ENCODE data around the gene IQGAP3.

The IQGAP3 gene

GRCh38 chr1:156496211-156496761 lies 76.1 kb downstream of the IQGAP3 start:
- DNase-seq (ENCODE audit: low read depth): no peak

GRCh38 chr1:156495401-156496140 lies 76.8 kb downstream of the IQGAP3 start:
- DNase-seq (ENCODE audit: low read depth): no peak

DNA sequence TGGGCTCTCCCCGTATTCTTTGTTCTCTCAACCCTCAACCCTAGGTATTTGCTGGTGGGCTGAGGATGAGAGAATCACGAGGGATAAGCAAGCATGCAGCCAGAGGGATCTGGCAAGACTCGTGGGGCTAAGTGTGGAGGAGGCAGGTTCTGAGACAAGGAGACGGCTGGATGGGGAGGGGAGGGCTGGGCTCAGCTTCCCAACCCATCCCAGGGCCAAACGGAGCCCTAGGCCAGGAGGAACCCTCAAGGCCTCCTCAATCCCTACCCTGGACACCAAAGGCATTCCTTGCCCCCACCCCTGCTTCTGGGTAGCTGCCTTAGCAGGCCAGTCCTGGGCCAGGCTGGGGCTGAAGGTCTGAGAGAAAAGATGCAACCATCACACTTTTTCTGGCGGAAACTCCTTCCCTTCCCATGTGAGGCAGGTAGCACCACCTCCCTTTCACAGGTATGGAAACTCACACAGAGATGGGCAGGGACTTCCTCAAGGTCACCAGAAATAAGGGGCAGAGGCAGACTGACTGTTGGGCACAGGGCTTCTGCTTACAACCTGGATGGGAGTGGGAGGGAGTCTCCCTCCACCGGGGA lies 78.0 kb downstream of the IQGAP3 start:
- no peak for DNase-seq (ENCODE audit: low read depth)

DNA sequence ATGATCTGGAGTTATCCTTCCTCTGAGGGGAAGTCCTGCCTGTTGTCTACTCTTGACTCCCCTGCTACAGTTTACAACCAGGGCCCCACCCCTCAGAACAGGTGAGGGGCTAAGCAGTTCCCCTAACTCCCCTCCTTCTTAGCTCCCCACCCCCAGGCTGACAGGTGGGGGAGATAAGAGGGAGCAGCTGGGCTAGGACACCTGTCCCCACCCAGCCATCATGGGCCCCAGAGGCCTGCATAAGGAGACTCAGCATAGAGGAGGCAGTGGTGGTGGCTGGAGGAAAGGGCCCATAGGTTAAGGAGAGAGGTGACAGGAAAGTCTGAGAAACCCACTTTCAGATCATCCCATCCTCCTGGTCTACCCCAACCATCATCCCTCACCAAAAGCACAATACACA lies 78.6 kb downstream of the IQGAP3 start:
- no peak for DNase-seq (ENCODE audit: low read depth)

DNA sequence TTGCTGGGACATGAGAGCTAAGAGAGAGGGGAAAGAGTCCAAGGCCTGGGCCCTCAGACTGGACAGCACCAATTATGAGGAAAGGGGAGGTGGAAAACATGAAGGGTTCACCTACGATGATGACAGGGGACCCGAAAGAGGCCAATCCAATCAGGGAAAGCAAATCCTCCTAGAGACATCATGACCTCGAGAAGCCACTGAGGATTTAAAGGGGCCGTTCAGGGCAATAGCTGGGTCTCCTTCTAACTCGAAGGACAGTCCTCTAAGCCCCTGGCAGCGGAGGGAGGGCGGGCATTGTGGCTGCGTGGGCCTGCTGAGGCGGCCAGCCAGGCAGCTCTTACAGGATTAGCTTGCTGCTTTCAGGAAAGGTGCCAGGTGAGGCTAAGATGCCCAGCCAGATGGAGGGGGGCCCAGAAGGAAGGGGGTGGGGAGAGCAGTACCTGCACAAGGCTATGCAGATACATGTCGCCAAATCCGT lies 79.2 kb downstream of the IQGAP3 start:
- DNase-seq (ENCODE audit: low read depth): no peak

DNA sequence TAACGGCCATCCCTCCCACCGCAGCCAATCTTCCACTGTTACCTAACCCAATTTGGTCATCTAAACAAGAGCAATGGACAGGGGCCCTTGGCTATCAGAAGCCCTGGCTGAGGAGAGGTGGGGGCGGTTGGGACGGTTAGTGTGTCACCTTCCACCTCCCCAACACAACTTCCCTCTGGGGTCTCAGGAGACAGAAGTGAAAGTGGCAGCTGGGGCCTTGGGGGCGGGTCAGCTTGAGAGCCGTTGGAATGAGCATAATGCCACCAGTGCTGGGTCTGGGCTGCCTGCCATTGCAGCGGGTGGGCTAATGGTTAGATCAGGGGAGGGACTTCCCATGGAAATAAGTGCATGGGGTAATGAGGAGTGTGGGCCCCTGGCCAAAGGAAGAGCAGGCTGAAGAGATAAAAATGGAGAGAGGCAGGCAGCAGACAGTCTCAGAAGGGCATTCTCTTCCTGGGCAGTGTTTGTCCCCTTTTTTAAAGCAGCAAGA lies 79.7 kb downstream of the IQGAP3 start:
- DNase-seq (ENCODE audit: low read depth): no peak

GRCh38 chr1:156492013-156492590 lies 80.3 kb downstream of the IQGAP3 start:
- no peak for DNase-seq (ENCODE audit: low read depth)

DNA sequence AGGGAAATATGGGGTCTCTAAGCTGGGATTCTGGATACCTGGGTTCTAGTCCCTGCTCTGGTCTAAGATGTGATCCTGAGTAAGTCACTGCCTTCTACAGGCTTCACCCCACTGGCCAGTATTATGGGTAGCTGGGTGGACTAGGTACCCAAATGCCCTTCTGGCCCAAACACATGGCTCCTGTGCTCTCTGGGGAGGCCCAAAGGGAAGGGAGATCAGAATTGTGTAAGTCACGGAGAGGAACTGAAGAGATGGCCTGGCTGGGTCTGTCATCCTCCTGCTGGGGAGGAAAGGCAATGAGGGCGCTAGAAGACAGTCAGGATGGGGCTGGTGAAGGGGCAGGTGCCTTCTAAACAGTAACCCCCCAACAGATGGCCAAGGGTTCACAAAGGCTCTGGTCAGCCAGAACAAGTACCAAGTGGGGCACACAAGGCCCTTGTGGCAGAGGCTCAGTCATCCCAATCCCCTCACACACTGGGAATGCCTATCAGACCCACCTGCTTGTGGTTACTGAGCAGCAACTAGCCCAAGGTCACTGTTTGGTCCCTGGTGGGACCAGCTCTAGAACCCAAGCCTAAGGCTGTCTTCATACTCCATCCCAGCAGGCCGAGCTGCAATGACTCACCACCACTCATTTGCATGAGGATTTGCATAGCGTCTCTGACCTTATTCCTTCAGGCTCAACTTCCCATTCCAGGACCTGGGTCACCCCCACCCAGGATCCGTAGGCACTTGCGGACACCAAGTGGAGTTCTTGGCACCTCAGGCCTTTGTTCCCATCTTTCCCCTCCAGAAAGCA lies 81.0 kb downstream of the IQGAP3 start:
- no peak for DNase-seq (ENCODE audit: low read depth)

GRCh38 chr1:156490401-156491032 lies 81.8 kb downstream of the IQGAP3 start:
- DNase-seq (ENCODE audit: low read depth): no peak

- DNase-seq (ENCODE audit: low read depth): no peak
These were observed 82.5 kb downstream of the IQGAP3 start for GRCh38 chr1:156489935-156490293.

DNA sequence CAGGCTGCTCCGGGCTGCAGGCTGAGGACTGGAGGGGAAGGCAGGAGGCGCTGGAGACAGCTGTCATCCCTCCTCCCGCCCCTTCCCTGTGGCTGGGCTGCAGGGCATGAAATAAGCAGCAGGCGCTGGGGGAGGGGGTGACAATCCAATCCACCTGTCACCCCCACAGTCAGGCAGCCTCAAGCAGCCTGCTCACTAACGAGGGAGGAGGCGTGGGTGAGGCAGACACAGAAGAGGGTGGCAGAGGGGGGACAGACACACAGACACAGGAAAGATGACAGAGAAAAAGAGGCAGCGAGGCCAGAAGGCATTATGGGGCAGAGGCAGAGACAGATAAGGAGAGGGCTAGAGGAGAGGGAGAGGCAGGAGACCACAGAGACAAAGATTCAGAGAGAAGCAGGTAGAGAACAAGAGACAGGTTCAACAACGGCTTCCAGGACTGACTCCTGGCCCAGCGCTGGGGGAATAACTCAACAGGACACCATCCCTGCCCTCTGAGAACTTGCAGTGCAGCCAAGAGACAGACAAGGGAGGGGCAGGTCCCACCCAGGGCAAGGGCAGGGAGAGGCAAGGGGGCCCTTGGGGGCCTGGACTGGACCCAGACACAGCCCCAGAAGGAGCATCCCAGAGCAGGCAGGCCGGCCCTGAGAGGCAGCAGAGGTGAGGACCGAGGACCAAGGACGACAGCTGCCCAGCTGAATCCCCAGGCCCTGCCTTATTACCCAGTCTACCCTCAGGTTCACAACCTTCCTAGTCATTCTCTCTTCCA lies 83.0 kb downstream of the IQGAP3 start:
- DNase-seq (ENCODE audit: low read depth): no peak

- DNase-seq (ENCODE audit: low read depth): no peak
These were observed 83.7 kb downstream of the IQGAP3 start for GRCh38 chr1:156488566-156489165.

DNA sequence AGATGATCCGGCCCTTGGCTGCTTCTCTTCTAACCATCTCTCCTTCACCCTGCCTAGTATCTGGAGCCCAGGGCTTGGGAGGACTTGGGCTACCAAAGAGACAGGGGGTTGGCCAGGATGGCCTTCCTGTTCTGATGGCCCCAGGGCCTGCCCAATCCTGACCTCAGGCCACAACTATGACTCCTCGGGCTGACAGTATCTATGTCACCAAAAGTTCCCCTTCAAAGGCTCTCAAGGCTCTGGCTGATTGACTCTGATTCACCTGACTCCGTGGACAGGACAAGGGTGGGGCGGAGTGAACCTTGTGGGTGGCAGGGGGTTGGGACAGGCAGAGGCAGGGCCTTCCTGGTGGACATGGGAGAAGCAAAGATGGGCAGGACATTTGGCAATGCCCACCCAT lies 84.5 kb downstream of the IQGAP3 start:
- no peak for DNase-seq (ENCODE audit: low read depth)

DNA sequence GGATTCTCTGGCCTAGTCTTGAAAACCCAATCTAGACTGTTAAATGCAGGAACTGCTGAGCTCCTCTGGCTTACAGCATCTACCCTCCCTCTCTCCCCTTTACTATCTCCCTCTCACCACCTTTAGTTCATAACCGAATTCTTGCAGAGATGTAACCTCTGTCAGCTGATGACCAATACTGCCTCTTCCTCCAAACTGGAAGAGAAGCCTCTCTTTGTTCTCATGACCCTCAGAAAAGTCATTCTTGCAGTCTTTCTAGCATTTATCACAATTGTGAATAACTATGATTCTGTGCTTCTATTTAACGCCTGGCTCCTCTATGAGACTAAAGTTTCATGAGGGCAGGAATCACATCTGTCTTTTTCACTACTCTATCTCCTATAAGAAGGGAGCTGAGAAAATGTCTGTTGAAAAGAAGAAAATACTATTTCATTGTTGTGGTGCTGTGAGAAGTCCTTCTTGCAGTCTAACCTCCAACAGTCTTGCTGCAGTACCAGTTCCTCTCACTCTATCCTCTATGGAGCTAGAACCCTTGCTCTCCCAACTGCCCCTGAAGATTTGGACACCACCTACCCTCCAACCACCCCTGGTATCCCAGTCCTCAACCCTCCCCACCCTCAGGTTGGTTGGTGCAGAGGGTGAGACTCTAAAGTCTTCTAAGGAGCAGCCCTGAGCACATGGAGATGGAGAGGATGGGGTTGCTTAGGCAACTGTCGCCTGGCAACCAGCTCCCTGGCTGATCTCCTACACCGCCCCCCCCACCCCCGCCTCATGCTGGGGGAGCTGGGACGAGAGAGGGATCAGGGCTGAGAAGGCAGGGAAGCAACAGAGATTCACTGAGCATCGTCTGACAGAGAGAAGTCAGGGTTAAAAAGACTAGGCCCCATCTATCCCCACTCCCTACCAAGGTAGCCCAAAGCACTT lies 85.7 kb downstream of the IQGAP3 start:
- no peak for DNase-seq (ENCODE audit: low read depth)

GRCh38 chr1:156485984-156486383 lies 86.4 kb downstream of the IQGAP3 start:
- no peak for DNase-seq (ENCODE audit: low read depth)

GRCh38 chr1:156484480-156485058 lies 87.8 kb downstream of the IQGAP3 start:
- DNase-seq (ENCODE audit: low read depth): no peak

DNA sequence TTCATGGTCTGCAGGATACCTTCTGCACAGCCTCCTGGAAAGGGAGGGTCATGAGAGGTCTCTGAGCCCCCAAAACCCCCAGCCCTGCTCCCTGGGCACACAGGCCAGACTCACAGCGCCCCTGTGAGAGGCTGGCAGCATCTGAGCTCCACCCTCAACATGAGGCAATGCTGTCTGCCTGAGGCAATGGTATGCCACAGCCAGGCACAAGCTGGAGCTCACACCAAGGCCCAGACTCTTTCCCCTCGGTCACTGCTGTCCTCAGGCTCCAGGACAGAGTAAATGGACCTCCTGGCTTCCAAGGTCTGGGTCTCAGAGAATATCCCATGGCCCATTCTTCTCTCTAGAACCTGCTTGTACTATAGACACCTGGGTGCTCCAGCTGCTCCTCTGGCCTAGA lies 89.0 kb downstream of the IQGAP3 start:
- DNase-seq (ENCODE audit: low read depth): no peak

DNA sequence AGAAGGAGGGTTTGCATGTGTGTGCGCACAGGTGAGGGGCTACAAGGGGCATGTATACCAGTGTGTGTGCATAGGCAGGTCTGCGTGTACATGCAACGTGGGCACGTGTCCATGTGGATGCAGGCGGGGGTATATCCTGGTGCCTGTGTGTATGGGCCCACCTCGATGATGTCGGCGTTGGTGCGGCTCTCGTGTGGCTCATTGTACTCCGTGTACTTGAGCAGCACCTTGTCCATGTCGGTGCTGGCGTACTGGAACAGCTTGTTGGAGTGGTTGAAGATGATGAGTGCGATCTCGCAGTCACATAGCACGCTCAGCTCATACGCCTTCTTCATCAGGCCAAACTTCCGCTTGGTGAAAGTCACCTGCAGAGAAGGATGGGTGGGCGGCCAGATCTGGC lies 90.1 kb downstream of the IQGAP3 start:
- DNase-seq (ENCODE audit: low read depth): no peak

- DNase-seq (ENCODE audit: low read depth): no peak
These were observed 90.8 kb downstream of the IQGAP3 start for GRCh38 chr1:156481527-156481926.

Data from stimulated activated CD8-positive, alpha-beta memory T cell treated with anti-CD3 and anti-CD28 coated beads, Interleukin-12 subunit alpha, Interleukin-12 subunit beta, amount 100 ng/mL, for 1 hour (primary cell).